Measurements from ENCODE around the gene WARS2.

WARS2 gene

GRCh38 chr1:119080586-119080985 lies 59.9 kb downstream of the WARS2 start:
- DNase-seq: no peak

DNA sequence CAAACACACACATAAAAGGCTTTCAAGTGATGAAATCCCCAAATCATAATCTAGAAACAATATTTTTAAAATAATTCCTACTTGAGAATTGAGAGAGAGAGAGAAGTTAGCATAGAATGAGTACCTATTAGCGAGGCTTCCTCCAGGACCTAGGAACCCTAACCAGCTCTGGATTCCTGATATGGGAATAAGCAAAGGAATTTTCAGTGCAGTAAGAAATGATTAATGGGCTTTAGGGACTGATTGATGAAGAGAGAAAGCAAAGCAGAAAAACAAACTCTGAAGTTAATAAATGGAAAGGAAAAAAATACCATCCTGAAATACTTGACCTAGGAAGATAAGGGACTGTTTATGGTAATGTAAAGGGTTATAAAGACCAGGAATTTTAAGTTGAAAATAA lies 60.6 kb downstream of the WARS2 start:
- no peak for DNase-seq

DNA sequence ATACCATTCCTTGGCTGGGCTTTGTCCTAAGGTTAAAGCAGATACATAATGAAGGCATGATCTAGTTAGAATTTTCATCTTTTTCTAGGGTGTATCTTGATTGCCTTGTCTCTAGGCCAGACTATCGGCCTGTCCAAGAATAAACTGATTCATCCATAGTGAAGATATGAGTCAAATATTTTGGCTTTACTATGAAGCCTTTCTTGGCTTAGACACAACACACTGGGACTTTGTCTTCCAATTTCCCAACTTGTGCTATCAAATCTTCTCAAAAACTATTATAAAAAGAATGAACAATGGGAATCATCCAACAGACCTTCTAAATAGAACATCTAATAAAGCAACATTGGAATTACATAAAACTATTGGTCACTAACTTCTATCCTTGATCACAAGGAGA lies 64.8 kb downstream of the WARS2 start:
- no peak for DNase-seq

- DNase-seq: no peak
Measured at GRCh38 chr1:119071321-119071720, 69.1 kb downstream of the WARS2 start.

GRCh38 chr1:119069682-119070081 lies 70.8 kb downstream of the WARS2 start:
- DNase-seq: no peak

DNA sequence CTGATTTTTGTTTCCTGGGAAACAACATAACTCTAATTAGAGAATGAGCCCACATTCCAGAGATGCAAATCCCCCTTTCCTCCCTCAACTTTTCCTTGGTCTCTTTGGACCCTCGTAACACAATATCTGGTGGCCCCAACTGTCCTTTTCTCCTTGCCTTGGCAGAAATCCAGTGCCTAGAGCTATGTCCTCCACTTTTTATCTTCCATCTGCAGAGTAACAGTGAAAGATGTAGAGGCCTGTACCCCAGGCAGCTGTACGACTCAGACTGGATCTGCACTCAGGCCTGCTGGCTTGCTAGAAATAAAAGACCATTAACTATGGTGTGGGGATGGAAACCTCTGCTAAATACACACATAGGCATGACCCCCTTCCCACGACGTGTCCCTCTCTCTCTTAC lies 72.0 kb downstream of the WARS2 start:
- no peak for DNase-seq

DNA sequence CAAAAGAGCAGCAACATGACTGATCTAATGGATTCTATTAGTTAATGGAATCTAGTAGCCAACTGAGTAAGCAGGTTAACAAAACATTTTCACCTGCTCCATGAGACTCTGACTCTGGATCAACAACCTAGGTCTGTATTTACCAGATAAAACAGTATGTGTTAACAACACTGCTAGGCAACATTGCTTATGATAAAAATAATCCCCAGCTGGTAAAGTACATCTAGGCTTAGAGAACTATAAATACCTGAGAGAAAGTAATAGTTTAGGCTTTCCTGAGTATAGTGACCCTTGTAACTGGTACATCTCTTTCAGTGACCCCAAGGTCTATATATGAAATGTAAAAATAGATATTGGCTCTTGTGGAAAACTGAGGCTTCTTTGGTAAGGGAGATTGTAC lies 78.8 kb downstream of the WARS2 start:
- no peak for DNase-seq

- DNase-seq: no peak
Measured at GRCh38 chr1:119055568-119055967, 84.9 kb downstream of the WARS2 start.

GRCh38 chr1:119053917-119054316 lies 86.5 kb downstream of the WARS2 start:
- DNase-seq: no peak

GRCh38 chr1:119052267-119052666 lies 88.2 kb downstream of the WARS2 start:
- DNase-seq: no peak

GRCh38 chr1:119048624-119049404 lies 91.6 kb downstream of the WARS2 start:
- no peak for DNase-seq

GRCh38 chr1:119046785-119047438 lies 93.5 kb downstream of the WARS2 start:
- DNase-seq: no peak

- no peak for DNase-seq
Measured at GRCh38 chr1:119046429-119046784, 94.0 kb downstream of the WARS2 start.

- no peak for DNase-seq
Measured at GRCh38 chr1:119045096-119045746, 95.2 kb downstream of the WARS2 start.

DNA sequence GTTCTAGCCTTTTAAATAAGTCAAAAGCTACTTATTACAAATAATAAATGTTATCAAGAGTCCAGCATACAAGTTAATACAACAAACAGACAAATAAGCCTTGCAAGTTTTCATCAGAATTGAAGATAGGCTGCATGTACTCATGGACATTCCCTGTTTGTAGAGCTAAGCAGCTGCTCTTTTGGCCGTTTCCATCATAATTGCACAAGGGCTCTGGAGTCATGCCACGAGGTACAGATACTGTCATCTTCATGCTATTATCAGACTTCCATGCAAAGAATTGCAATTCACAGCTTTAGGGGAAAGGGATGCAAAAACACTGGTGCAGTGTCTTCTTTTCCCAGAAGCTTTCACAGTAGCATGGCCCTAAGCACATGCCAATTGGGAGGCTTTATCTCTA lies 99.5 kb downstream of the WARS2 start:
- DNase-seq: no peak

DNA sequence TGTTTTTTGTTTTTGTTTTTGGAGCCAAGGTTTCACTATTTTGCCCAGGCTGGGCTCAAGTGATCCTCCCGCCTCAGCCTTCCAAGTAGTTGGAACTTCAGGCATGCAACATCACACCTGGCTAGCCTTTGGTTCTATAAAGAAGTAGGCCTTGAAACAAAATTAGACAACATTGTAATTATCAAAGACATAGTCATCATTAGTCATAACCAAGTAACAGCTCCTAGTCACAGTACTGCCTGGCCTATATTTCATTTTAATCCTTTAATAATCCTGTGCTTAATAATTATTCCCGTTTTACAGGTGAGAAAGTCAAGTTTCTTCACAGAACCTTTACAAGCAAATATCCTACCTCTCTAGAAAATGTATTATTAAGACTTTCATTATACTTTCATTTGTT lies 100.0 kb downstream of the WARS2 start:
- DNase-seq: no peak

DNA sequence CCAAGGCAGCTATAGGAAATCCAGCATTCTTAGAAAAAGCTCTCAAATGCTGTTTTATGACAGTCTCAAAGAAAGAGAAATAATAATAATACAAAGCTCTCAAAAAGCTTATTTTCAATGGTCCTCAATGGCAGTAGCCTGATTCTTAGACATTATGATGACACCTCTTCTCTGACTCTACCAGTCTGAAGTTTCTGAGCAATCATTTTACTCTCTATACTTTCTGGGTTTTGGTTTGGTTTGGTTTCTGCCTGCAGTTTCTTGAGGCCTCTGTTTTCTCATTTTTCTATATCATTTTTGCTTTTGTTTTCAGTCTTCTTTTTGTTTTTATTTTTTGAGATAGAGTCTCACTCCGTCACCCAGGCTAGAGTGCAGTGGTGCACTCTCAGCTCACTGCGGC lies 102.1 kb downstream of the WARS2 start:
- DNase-seq: no peak

GRCh38 chr1:119034359-119034758 lies 106.1 kb downstream of the WARS2 start:
- no peak for DNase-seq

GRCh38 chr1:119032986-119033385 lies 107.5 kb downstream of the WARS2 start:
- no peak for DNase-seq

DNA sequence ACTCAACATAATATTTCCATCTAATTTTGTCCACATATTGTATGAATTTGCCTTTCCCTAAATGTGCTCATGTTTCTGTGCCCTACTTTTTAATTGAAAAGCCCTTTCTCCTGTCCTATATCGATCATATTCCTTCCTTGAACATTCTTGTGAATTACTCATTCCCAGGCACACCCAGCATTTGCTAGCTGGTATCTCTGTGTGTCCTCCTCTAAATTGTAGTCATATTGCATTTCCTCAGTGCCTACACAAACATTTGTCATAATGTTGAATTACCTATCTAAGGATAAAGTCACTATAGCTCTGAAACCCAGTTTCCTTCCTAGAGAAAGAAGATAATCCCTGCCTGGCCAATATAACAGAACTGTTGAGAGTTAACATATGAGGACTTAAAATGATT lies 112.7 kb downstream of the WARS2 start:
- no peak for DNase-seq

DNA sequence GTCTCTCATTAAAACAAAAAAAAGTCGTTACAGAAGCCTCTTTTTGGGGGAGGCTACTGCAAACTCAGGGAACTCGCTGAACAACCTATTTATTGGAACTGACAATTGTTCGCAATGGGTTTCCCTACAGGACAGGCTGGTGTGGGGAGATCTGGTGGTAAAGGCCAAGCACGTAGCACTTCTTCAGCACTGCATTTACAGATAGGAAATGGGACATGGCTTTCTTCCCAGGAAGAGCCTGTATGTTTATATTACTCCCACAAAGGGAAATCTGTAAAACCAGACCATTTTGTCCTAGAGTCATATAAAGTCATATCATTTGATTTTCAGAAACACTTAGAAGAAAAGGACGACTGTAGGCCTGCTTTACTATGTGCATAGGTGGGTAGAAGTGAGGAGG lies 113.5 kb downstream of the WARS2 start:
- no peak for DNase-seq

- DNase-seq: no peak
Measured at GRCh38 chr1:119015547-119015946, 124.9 kb downstream of the WARS2 start.

- DNase-seq: no peak
Measured at GRCh38 chr1:119012383-119012782, 128.1 kb downstream of the WARS2 start.

DNA sequence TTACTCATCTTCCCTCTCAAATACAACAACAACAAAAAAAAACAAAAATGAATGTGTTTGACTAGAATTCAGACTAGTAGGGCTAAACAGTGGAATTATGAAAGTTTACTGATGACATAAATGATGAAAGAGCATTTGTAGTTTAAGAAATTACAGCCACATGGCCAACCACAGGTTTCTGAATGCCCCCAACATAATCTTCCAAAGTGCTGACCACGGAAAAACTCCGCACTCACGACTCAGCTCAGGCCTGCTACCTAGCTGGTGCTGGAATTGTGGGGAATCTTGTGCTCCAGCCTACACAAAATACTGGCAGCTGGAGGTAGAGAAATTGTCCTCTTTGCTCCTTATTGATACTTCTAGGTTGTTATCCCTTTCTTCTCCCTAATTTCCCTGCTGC lies 128.7 kb downstream of the WARS2 start:
- DNase-seq: no peak
